Breast epithelium (tissue), 4 donors: Measurements from ENCODE around the gene CHPF. TPM values are rescaled to one million over a fixed set of nuclear protein-coding genes. Genes with fewer than 3 reads are reported as not detected.

Experiments used
- DNase-seq, 2 donors: peaks; one replicate each; pipeline ENCODE4 v3.0.0-alpha.2; 2019; ENCODE audit warnings: low spot score in 2 of 2
- H3K27ac ChIP-seq, 2 donors: fragments of 200-600 bp; sonication (generic) in 1 of 2; one replicate each; pipeline ENCODE4 v1.5.1; 2016 to 2019; ENCODE audit warnings: mild to moderate bottlenecking in 1 of 2
- H3K27me3 ChIP-seq, 2 donors: fragments of 200-600 bp; sonication (generic) in 1 of 2; one replicate each; pipeline versions ENCODE4 v1.5.1 to v1.6.0; 2017 to 2019; ENCODE audit warnings: control low read depth in 1 of 2, mild to moderate bottlenecking in 1 of 2
- H3K36me3 ChIP-seq: fragments of 200-600 bp; one replicate; pipeline ENCODE4 v1.5.1; 2019
- H3K4me1 ChIP-seq, 2 donors: fragments of 200-600 bp; sonication (generic); one replicate each; pipeline ENCODE4 v1.5.1; 2016 to 2019; ENCODE audit warnings: control low read depth in 1 of 2
- H3K4me3 ChIP-seq, 3 donors: fragments of 200-600 bp; sonication (generic); 1 replicate in 2 of 3; 2 replicates in 1 of 3; pipeline ENCODE4 v1.5.1; 2016 to 2019; ENCODE audit warnings: mild to moderate bottlenecking in 3 of 3, moderate library complexity in 2 of 3
- H3K9me3 ChIP-seq, 2 donors: fragments of 200-600 bp; sonication (generic) in 1 of 2; one replicate each; pipeline ENCODE4 v1.5.1; 2016 to 2019; ENCODE audit warnings: control low read depth in 1 of 2
- CTCF ChIP-seq, 3 donors: fragments of 450-650 bp; IDR thresholded peaks; one replicate each; pipeline ENCODE4 v1.5.1; 2016 to 2017; ENCODE audit warnings: antibody characterized with exemption in 3 of 3, mild to moderate bottlenecking in 3 of 3, moderate library complexity in 3 of 3
- POLR2A ChIP-seq: fragments of 450-650 bp; IDR thresholded peaks from one replicate; pipeline ENCODE4 v1.6.1; 2016; ENCODE audit warnings: antibody characterized with exemption, mild to moderate bottlenecking, moderate library complexity
- POLR2AphosphoS5 ChIP-seq, 3 donors: sonication (generic); formaldehyde crosslinking; IDR thresholded peaks; one replicate each; pipeline ENCODE4 v1.6.1; 2017; ENCODE audit warnings: antibody characterized with exemption in 3 of 3
- intact Hi-C: fragments of 100-400 bp; cut with DNase I; formaldehyde crosslinking; loops from one replicate; pipeline ENCODE4 v1.15.1; 2023; ENCODE audit warnings: low total_unique reads
- total RNA-seq, 3 donors: library from RNA; depleted of rRNA; stranded (reverse); fragments of >200 nt; gene quantifications; one replicate each; pipeline ENCODE4 v1.1.0, GENCODE V29; 2016

Gene CHPF
- total RNA-seq, 3 donors from 2014 or later, result 46.5 to 58.9 (median 49.0) TPM

- no peaks in the 10 kb centered on the region for H3K9me3 ChIP-seq
- no peak overlapping the region for H3K4me3 ChIP-seq
- TF ChIP-seq POLR2AphosphoS5 (IDR thresholded peaks at IDR 0.05), result no peak
- TF ChIP-seq POLR2A, result no peak
- TF ChIP-seq CTCF (IDR thresholded peaks at IDR 0.05), result no peak
- DNase-seq, result no peak
- H3K27me3 ChIP-seq, result no peaks in the 10 kb centered on the region
- no peak overlapping the region for H3K27ac ChIP-seq
- H3K4me1 ChIP-seq, result no peaks in the 10 kb centered on the region
- H3K36me3 ChIP-seq, result no peaks in the 10 kb centered on the region
- intact Hi-C loops, result no loop called here
Measured at GRCh38 chr2:219560893-219561178, 17.2 kb upstream of the CHPF start.

- no peaks in the 10 kb centered on the region for H3K36me3 ChIP-seq
- H3K27ac ChIP-seq, result no peak overlapping the region
- H3K4me3 ChIP-seq, result no peak overlapping the region
- no peaks in the 10 kb centered on the region for H3K27me3 ChIP-seq
- DNase-seq, result no peak
- H3K9me3 ChIP-seq, result no peaks in the 10 kb centered on the region
- intact Hi-C loops, result no loop called here
- no peak for TF ChIP-seq POLR2AphosphoS5 (IDR thresholded peaks at IDR 0.05)
- TF ChIP-seq POLR2A, result no peak
- TF ChIP-seq CTCF (IDR thresholded peaks at IDR 0.05), result peak in 1 of 3 donors; percentile 33
- H3K4me1 ChIP-seq, result no peaks in the 10 kb centered on the region
Measured at GRCh38 chr2:219560037-219560892, 16.7 kb upstream of the CHPF start.

- Histone ChIP-seq H3K9me3 (no peaks in the 10 kb centered on the region), H3K27ac (no peak overlapping the region), H3K4me3 (no peak overlapping the region), H3K36me3 (no peaks in the 10 kb centered on the region), H3K4me1 (no peaks in the 10 kb centered on the region), H3K27me3 (no peaks in the 10 kb centered on the region)
- TF ChIP-seq POLR2AphosphoS5 (IDR thresholded peaks at IDR 0.05) (no peak), CTCF (IDR thresholded peaks at IDR 0.05) (no peak), POLR2A (no peak)
- no peak for DNase-seq
- intact Hi-C loops, result no loop called here
Measured at GRCh38 chr2:219559156-219559915, 15.7 kb upstream of the CHPF start.

GRCh38 chr2:219557791-219558785 lies 14.5 kb upstream of the CHPF start:
- intact Hi-C loops, result no loop called here
- H3K27me3 ChIP-seq, result no peaks in the 10 kb centered on the region
- no peaks in the 10 kb centered on the region for H3K36me3 ChIP-seq
- no peak overlapping the region for H3K4me3 ChIP-seq
- no peak overlapping the region for H3K27ac ChIP-seq
- TF ChIP-seq POLR2A (no peak), CTCF (IDR thresholded peaks at IDR 0.05) (no peak), POLR2AphosphoS5 (IDR thresholded peaks at IDR 0.05) (no peak)
- DNase-seq, result no peak
- H3K9me3 ChIP-seq, result no peaks in the 10 kb centered on the region
- H3K4me1 ChIP-seq, result no peaks in the 10 kb centered on the region
